Measurements from ENCODE around the gene SNAP25. TPM values are rescaled to one million over a fixed set of nuclear protein-coding genes. Genes with fewer than 3 reads are reported as not detected.

The SNAP25 gene
- total RNA-seq, 2 experiments from 2014 or later, result not detected

- Mint-ChIP-seq H3K27ac (no peak overlapping the region), H3K9me3 (ENCODE audit: insufficient read depth) (no peaks in the 10 kb centered on the region), H3K4me1 (ENCODE audit: low read depth) (no peaks in the 10 kb centered on the region), H3K36me3 (ENCODE audit: low read depth) (no peaks in the 10 kb centered on the region), H3K4me3 (no peak overlapping the region), H3K27me3 (ENCODE audit: low read depth) (peaks cover 2% of the 10 kb centered on the region)
- ChIA-PET CTCF (no interaction called here), POLR2A (no interaction called here)
- ATAC-seq (no peak), DNase-seq (no peak)
These were observed 59.8 kb downstream of the SNAP25 start for GRCh38 chr20:10278412-10278811.

- CTCF ChIA-PET, result no interaction called here
- Mint-ChIP-seq H3K9me3 (ENCODE audit: insufficient read depth) (no peaks in the 10 kb centered on the region), H3K4me3 (no peak overlapping the region), H3K27me3 (ENCODE audit: low read depth) (peaks cover 2% of the 10 kb centered on the region), H3K27ac (no peak overlapping the region), H3K4me1 (ENCODE audit: low read depth) (no peaks in the 10 kb centered on the region), H3K36me3 (ENCODE audit: low read depth) (no peaks in the 10 kb centered on the region)
- no peak for ATAC-seq
- POLR2A ChIA-PET, result no interaction called here
- DNase-seq, result no peak
These were observed 61.6 kb downstream of the SNAP25 start for GRCh38 chr20:10280018-10280908.

- no peak overlapping the region for H3K27ac Mint-ChIP-seq
- H3K27me3 Mint-ChIP-seq (ENCODE audit: low read depth), result peaks cover 4% of the 10 kb centered on the region
- H3K9me3 Mint-ChIP-seq (ENCODE audit: insufficient read depth), result no peaks in the 10 kb centered on the region
- POLR2A ChIA-PET, result no interaction called here
- no peak for DNase-seq
- H3K36me3 Mint-ChIP-seq (ENCODE audit: low read depth), result no peaks in the 10 kb centered on the region
- CTCF ChIA-PET, result no interaction called here
- ATAC-seq, result no peak
- no peaks in the 10 kb centered on the region for H3K4me1 Mint-ChIP-seq (ENCODE audit: low read depth)
- H3K4me3 Mint-ChIP-seq, result no peak overlapping the region
These were observed 63.3 kb downstream of the SNAP25 start for GRCh38 chr20:10281911-10282310.

- ChIA-PET CTCF (no interaction called here), POLR2A (no interaction called here)
- ATAC-seq (no peak), DNase-seq (no peak)
- Mint-ChIP-seq H3K4me1 (ENCODE audit: low read depth) (no peaks in the 10 kb centered on the region), H3K9me3 (ENCODE audit: insufficient read depth) (no peaks in the 10 kb centered on the region), H3K27ac (no peak overlapping the region), H3K4me3 (no peak overlapping the region), H3K27me3 (ENCODE audit: low read depth) (peaks cover 2% of the 10 kb centered on the region), H3K36me3 (ENCODE audit: low read depth) (no peaks in the 10 kb centered on the region)
These were observed 64.4 kb downstream of the SNAP25 start for GRCh38 chr20:10282979-10283456.

- POLR2A ChIA-PET, result no interaction called here
- no peaks in the 10 kb centered on the region for H3K9me3 Mint-ChIP-seq (ENCODE audit: insufficient read depth)
- H3K4me3 Mint-ChIP-seq, result no peak overlapping the region
- H3K4me1 Mint-ChIP-seq (ENCODE audit: low read depth), result no peaks in the 10 kb centered on the region
- H3K27me3 Mint-ChIP-seq (ENCODE audit: low read depth), result peaks cover 4% of the 10 kb centered on the region
- ATAC-seq (no peak), DNase-seq (no peak)
- no peak overlapping the region for H3K27ac Mint-ChIP-seq
- CTCF ChIA-PET, result no interaction called here
- no peaks in the 10 kb centered on the region for H3K36me3 Mint-ChIP-seq (ENCODE audit: low read depth)
These were observed 67.7 kb downstream of the SNAP25 start for GRCh38 chr20:10286356-10286755.

- H3K36me3 Mint-ChIP-seq (ENCODE audit: low read depth), result no peaks in the 10 kb centered on the region
- POLR2A ChIA-PET, result no interaction called here
- H3K9me3 Mint-ChIP-seq (ENCODE audit: insufficient read depth), result no peaks in the 10 kb centered on the region
- ATAC-seq (no peak), DNase-seq (no peak)
- peaks cover 4% of the 10 kb centered on the region for H3K27me3 Mint-ChIP-seq (ENCODE audit: low read depth)
- no peak overlapping the region for H3K4me3 Mint-ChIP-seq
- no peak overlapping the region for H3K27ac Mint-ChIP-seq
- no peaks in the 10 kb centered on the region for H3K4me1 Mint-ChIP-seq (ENCODE audit: low read depth)
- CTCF ChIA-PET, result no interaction called here
These were observed 69.8 kb downstream of the SNAP25 start for GRCh38 chr20:10288421-10288820.

- CTCF ChIA-PET, result no interaction called here
- H3K36me3 Mint-ChIP-seq (ENCODE audit: low read depth), result no peaks in the 10 kb centered on the region
- H3K27ac Mint-ChIP-seq, result no peak overlapping the region
These were observed 70.5 kb downstream of the SNAP25 start for GRCh38 chr20:10288954-10289646.

GRCh38 chr20:10291568-10292248 lies 73.1 kb downstream of the SNAP25 start:
- no peaks in the 10 kb centered on the region for H3K9me3 Mint-ChIP-seq (ENCODE audit: insufficient read depth)
- H3K36me3 Mint-ChIP-seq (ENCODE audit: low read depth), result no peaks in the 10 kb centered on the region
- no peak overlapping the region for H3K4me3 Mint-ChIP-seq
- ChIA-PET CTCF (no interaction called here), POLR2A (no interaction called here)
- DNase-seq (no peak), ATAC-seq (no peak)
- H3K27me3 Mint-ChIP-seq (ENCODE audit: low read depth), result peaks cover 2% of the 10 kb centered on the region
- H3K4me1 Mint-ChIP-seq (ENCODE audit: low read depth), result no peaks in the 10 kb centered on the region
- no peak overlapping the region for H3K27ac Mint-ChIP-seq

More at GRCh38 chr20:10288954-10289646, 70.5 kb downstream of the SNAP25 start:
- POLR2A ChIA-PET, result no interaction called here
- Mint-ChIP-seq H3K27me3 (ENCODE audit: low read depth) (peaks cover 4% of the 10 kb centered on the region), H3K4me1 (ENCODE audit: low read depth) (no peaks in the 10 kb centered on the region), H3K9me3 (ENCODE audit: insufficient read depth) (no peaks in the 10 kb centered on the region), H3K4me3 (no peak overlapping the region)
- ATAC-seq, result no peak
- no peak for DNase-seq

- Mint-ChIP-seq H3K9me3 (ENCODE audit: insufficient read depth) (no peaks in the 10 kb centered on the region), H3K27me3 (ENCODE audit: low read depth) (no peaks in the 10 kb centered on the region), H3K4me3 (no peak overlapping the region), H3K27ac (no peak overlapping the region), H3K4me1 (ENCODE audit: low read depth) (no peaks in the 10 kb centered on the region), H3K36me3 (ENCODE audit: low read depth) (no peaks in the 10 kb centered on the region)
- DNase-seq (no peak), ATAC-seq (no peak)
- CTCF ChIA-PET, result no interaction called here
- POLR2A ChIA-PET, result interaction anchor here (0.7 kb wide), 1 partner anchor 725 kb away, joined by 3 read pairs; no protein-coding TSS in a partner anchor
These were observed 78.6 kb downstream of the SNAP25 start for GRCh38 chr20:10297223-10297622.

GRCh38 chr20:10297684-10298240 lies 79.1 kb downstream of the SNAP25 start:
- no peaks in the 10 kb centered on the region for H3K27me3 Mint-ChIP-seq (ENCODE audit: low read depth)
- H3K4me1 Mint-ChIP-seq (ENCODE audit: low read depth), result no peaks in the 10 kb centered on the region
- ChIA-PET CTCF (interaction anchor here (0.6 kb wide), 1 partner anchor 129 kb away, joined by 3 read pairs; no protein-coding TSS in a partner anchor), POLR2A (interaction anchor here (0.7 kb wide), 2 partner anchors 685 to 726 kb away, joined by 3 read pairs; no protein-coding TSS in a partner anchor)
- H3K9me3 Mint-ChIP-seq (ENCODE audit: insufficient read depth), result no peaks in the 10 kb centered on the region
- ATAC-seq (no peak), DNase-seq (no peak)
- H3K36me3 Mint-ChIP-seq (ENCODE audit: low read depth), result no peaks in the 10 kb centered on the region
- no peak overlapping the region for H3K4me3 Mint-ChIP-seq
- no peak overlapping the region for H3K27ac Mint-ChIP-seq

- H3K9me3 Mint-ChIP-seq (ENCODE audit: insufficient read depth), result no peaks in the 10 kb centered on the region
- ChIA-PET CTCF (interaction anchor here (1.1 to 1.3 kb wide), 2 partner anchors 9 to 92 kb away, joined by 3 to 4 read pairs; no protein-coding TSS in a partner anchor), POLR2A (no interaction called here)
- H3K4me3 Mint-ChIP-seq, result no peak overlapping the region
- H3K27me3 Mint-ChIP-seq (ENCODE audit: low read depth), result peaks cover 6% of the 10 kb centered on the region
- H3K36me3 Mint-ChIP-seq (ENCODE audit: low read depth), result no peaks in the 10 kb centered on the region
- no peak overlapping the region for H3K27ac Mint-ChIP-seq
- DNase-seq (no peak), ATAC-seq (no peak)
- no peaks in the 10 kb centered on the region for H3K4me1 Mint-ChIP-seq (ENCODE audit: low read depth)
These were observed 82.2 kb downstream of the SNAP25 start for GRCh38 chr20:10300582-10301446.
